Measurements from ENCODE around the gene ZDHHC20.

GRCh38 chr13:21446656-21447055 lies 12.4 kb downstream of the ZDHHC20 start:
- no peak for TF ChIP-seq CTCF (IDR thresholded peaks at IDR 0.05)
- TF ChIP-seq SIN3A (IDR thresholded peaks at IDR 0.05; ENCODE audit: borderline replicate concordance, low read depth, low read length), result no peak
- no peak for TF ChIP-seq SMC3 (IDR thresholded peaks at IDR 0.05; ENCODE audit: low read depth, low read length)
- no peak for TF ChIP-seq GABPA (IDR thresholded peaks at IDR 0.05; ENCODE audit: low read depth)
